Measurements from ENCODE around the gene RHEBL1.

RHEBL1 gene

DNA sequence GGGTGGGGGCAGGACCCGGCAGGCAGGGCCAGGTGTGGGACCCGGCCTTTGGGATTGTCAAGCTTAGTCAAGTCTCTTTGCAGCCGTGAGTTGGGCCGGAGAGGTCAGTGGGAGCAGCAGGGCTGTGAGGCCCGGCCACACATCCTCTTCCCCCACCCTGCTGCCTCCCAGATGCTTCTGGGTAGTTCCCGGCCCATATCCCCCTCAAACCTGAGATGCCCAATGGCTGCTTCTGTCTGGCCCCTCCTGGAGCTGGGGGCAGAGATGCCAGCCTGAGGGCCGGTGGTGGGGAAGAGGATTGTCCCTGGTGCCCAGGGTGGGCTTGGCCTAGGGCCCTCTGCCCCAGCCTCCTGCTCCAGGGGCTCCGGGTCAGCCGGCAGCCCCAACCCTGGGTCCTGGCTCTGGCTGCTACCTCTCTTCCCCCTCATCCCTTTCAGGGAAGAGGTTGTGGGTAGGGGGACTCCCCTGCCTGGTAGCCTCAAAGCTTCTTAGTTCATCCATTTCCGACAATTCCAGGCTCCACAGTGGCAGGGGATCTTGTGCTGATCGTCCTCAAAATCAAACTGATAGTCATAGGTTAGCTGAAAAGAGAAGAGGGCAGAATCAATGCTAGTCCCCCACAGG lies 48.4 kb downstream of the RHEBL1 start:
- Histone ChIP-seq H3K9ac (ENCODE audit: low read length in 5 of 5) (no peak overlapping the region), H3K27ac (ENCODE audit: low read depth, low read length) (no peak overlapping the region), H3K4me3 (ENCODE audit: low read depth in 1 of 5, low read length in 5 of 5) (no peak overlapping the region), H3K36me3 (ENCODE audit: control insufficient read depth in 5 of 5, insufficient read depth in 5 of 5, low read length in 5 of 5) (peaks cover 9 to 58% (median 52%) of the 10 kb centered on the region in 5 donors), H3K9me3 (ENCODE audit: control insufficient read depth in 5 of 5, low read length in 5 of 5) (no peaks in the 10 kb centered on the region), H3K27me3 (ENCODE audit: control insufficient read depth in 5 of 5, insufficient read depth in 4 of 5, low read length in 5 of 5) (no peaks in the 10 kb centered on the region), H3K4me1 (ENCODE audit: control insufficient read depth in 5 of 5, insufficient read depth in 5 of 5, low read length in 5 of 5) (peaks cover 0 to 21% (median 18%) of the 10 kb centered on the region in 5 donors)

DNA sequence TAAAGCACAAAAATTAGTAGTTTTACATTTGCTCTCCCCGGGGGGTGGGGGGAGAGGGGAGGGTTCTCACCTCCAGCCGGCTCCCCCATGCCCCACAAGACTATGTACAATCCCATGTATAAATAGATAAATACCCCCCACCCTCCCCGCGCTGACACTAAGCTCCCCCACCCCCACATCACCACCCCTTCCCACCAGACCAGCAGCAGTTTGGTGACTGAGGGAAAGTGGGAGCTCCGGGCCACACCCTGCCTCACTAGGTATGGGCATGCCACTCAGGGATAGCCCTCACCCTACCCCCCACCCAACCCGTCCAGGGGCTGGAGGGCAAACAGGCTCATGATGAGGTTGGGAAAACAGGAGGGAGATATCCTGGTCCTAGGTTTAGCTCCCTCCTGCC lies 49.3 kb downstream of the RHEBL1 start:
- H3K4me3 ChIP-seq (ENCODE audit: low read depth in 1 of 5, low read length in 5 of 5): no peak overlapping the region
- no peak overlapping the region for H3K9ac ChIP-seq (ENCODE audit: low read length in 5 of 5)
- peaks cover 5 to 49% (median 43%) of the 10 kb centered on the region in 5 donors for H3K36me3 ChIP-seq (ENCODE audit: control insufficient read depth in 5 of 5, insufficient read depth in 5 of 5, low read length in 5 of 5)
- no peaks in the 10 kb centered on the region for H3K27me3 ChIP-seq (ENCODE audit: control insufficient read depth in 5 of 5, insufficient read depth in 4 of 5, low read length in 5 of 5)
- H3K9me3 ChIP-seq (ENCODE audit: control insufficient read depth in 5 of 5, low read length in 5 of 5): no peaks in the 10 kb centered on the region
- peaks cover 0 to 21% (median 18%) of the 10 kb centered on the region in 5 donors for H3K4me1 ChIP-seq (ENCODE audit: control insufficient read depth in 5 of 5, insufficient read depth in 5 of 5, low read length in 5 of 5)
- no peak overlapping the region for H3K27ac ChIP-seq (ENCODE audit: low read depth, low read length)

DNA sequence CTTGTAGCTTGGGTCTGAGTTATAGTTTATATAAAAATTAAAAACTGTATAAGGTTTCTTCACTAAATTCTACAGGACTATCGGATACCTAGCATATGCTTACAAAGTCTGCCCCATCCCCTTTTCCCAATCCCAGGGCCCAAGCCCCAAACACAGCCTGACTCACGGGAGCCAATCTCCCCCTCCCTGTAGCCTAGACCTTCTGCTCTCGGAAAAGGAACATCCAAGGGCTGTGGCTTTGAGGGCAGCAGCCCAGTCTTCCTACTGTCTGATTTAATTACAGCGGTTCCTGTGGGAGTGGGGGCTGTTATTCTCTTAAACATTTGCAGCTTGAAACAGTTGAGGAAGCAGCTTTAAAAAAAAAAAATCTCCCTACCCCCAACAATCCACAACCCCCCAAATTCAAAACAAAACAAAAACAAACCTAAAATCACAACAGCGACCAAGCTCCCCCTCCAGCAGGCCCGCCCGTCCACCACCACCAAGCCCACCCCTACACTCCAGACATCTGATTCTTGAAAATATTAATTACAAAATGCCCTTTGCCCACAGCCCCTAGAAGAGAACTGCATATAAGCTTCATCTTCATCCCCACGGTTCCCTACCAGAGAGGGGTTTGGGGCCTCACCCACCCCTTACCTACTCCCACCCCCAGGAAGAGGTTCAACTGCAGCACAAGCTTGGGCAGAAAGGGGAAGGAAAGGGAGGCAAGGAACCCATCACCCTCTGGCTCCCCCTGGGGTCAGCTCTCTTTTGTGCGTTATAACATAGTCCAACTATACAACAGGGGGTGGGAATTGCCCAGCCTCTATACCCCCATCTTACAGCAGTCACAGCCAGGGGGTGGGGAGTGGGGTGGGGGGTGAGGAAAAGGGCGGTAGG lies 50.1 kb downstream of the RHEBL1 start:
- Histone ChIP-seq H3K27me3 (ENCODE audit: control insufficient read depth in 5 of 5, insufficient read depth in 4 of 5, low read length in 5 of 5) (no peaks in the 10 kb centered on the region), H3K27ac (ENCODE audit: low read depth, low read length) (peak overlapping the region; percentile 89), H3K4me1 (ENCODE audit: control insufficient read depth in 5 of 5, insufficient read depth in 5 of 5, low read length in 5 of 5) (peaks cover 0 to 21% (median 18%) of the 10 kb centered on the region in 5 donors), H3K9me3 (ENCODE audit: control insufficient read depth in 5 of 5, low read length in 5 of 5) (no peaks in the 10 kb centered on the region), H3K9ac (ENCODE audit: low read length in 5 of 5) (peak overlapping the region in 3 of 5 donors; percentile 22 to 53 (median 37)), H3K4me3 (ENCODE audit: low read depth in 1 of 5, low read length in 5 of 5) (peak overlapping the region in 2 of 5 donors; percentile 68 to 98), H3K36me3 (ENCODE audit: control insufficient read depth in 5 of 5, insufficient read depth in 5 of 5, low read length in 5 of 5) (peaks cover 0 to 41% (median 36%) of the 10 kb centered on the region in 5 donors)

DNA sequence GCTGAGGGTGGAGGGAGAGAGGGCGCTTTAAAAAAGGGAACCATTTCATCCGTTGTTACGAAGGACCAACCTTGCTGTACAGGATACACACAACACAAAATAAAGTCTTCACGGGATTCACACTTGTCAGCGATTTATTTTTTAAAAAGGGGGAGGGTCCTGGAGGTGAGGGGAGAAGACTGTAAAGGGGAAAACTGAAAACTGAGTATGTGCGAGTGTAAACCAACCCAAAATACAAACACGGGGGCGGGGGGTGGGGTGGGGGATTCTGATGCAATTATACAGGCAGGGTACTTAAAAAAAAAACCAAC lies 50.7 kb downstream of the RHEBL1 start:
- Histone ChIP-seq H3K4me1 (ENCODE audit: control insufficient read depth in 5 of 5, insufficient read depth in 5 of 5, low read length in 5 of 5) (peaks cover 0 to 21% (median 18%) of the 10 kb centered on the region in 5 donors), H3K27ac (ENCODE audit: low read depth, low read length) (peak overlapping the region; percentile 89), H3K27me3 (ENCODE audit: control insufficient read depth in 5 of 5, insufficient read depth in 4 of 5, low read length in 5 of 5) (no peaks in the 10 kb centered on the region), H3K9me3 (ENCODE audit: control insufficient read depth in 5 of 5, low read length in 5 of 5) (no peaks in the 10 kb centered on the region), H3K36me3 (ENCODE audit: control insufficient read depth in 5 of 5, insufficient read depth in 5 of 5, low read length in 5 of 5) (peaks cover 0 to 35% (median 30%) of the 10 kb centered on the region in 5 donors), H3K9ac (ENCODE audit: low read length in 5 of 5) (peak overlapping the region; percentile 2 to 84 (median 71)), H3K4me3 (ENCODE audit: low read depth in 1 of 5, low read length in 5 of 5) (peak overlapping the region; percentile 68 to 98 (median 78))

DNA sequence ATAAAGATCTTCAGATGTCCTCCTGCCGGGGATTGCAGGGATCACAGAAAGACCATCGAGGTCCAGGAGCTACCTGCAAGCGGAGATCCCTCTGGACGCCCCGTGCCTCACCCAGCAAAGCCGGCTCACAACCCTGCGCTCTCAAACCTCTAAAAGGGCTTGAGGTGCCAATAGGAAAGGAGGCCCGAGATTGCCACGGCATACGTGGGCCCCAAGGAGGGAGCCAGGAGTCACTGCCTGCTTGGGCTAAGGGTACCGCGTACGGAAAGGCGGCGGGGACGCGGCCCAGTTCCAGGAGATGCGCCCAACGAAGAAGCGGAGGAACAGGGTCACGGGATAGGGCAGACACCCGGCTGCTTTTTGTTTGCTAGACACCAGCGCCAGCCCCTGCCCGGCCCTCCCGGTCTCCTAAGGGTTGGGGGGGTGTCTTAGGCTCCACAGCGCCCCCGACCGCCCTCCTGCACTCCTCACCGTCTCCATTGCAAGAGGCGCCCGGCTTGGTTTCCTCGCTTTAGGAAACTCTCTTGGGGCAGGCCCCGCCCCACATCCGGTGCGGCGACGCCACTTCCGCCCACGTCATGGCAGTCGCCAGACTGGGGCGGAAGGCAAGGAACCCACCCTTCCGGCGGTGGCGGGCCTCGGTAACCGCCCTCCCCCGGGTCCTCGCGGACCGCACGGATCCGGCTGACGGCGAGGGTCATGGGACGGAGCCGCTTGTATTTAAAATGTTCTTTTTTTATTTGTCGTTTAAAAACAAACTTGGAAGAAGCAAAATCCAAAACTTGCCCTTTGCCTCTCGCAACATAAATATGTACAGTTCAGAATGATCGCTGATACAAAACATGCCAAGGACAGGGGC lies 51.3 kb downstream of the RHEBL1 start, which contains the start of gene PRKAG1:
Gene PRKAG1, minus strand, starts transcription at position 516 of the 859 bp plus-strand sequence. Its CDS starts 36 bp downstream, at position 480.
- Histone ChIP-seq H3K27ac (ENCODE audit: low read depth, low read length) (peak within 1 kb of the TSS; percentile 89), H3K27me3 (ENCODE audit: control insufficient read depth in 5 of 5, insufficient read depth in 4 of 5, low read length in 5 of 5) (no peaks in the 10 kb centered on the region), H3K4me1 (ENCODE audit: control insufficient read depth in 5 of 5, insufficient read depth in 5 of 5, low read length in 5 of 5) (peaks cover 0 to 21% (median 18%) of the 10 kb centered on the region in 5 donors), H3K9ac (ENCODE audit: low read length in 5 of 5) (peak within 1 kb of the TSS; percentile 48 to 97 (median 84)), H3K4me3 (ENCODE audit: low read depth in 1 of 5, low read length in 5 of 5) (peak within 1 kb of the TSS; percentile 75 to 98 (median 91)), H3K36me3 (ENCODE audit: control insufficient read depth in 5 of 5, insufficient read depth in 5 of 5, low read length in 5 of 5) (peaks cover 0 to 29% (median 26%) of the 10 kb centered on the region in 5 donors), H3K9me3 (ENCODE audit: control insufficient read depth in 5 of 5, low read length in 5 of 5) (no peaks in the 10 kb centered on the region)

DNA sequence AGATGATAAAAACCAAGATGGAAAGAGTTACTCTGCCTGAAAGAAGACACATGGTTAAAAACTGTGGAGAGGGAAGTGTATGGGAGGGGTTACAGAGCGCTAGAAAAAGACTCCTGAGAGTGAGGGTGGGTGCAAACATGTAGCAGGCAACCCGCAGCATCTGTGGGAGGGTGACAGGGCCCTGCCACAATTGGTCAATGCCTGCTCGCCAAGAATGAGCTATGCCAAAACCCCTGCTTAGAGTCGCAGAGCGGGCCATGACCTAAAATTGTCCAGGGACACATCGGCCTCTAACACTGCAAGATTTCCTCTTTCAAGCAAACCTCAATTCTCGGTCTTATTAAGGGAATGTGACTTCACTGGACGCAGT lies 51.9 kb downstream of the RHEBL1 start:
- no peaks in the 10 kb centered on the region for H3K9me3 ChIP-seq (ENCODE audit: control insufficient read depth in 5 of 5, low read length in 5 of 5)

DNA sequence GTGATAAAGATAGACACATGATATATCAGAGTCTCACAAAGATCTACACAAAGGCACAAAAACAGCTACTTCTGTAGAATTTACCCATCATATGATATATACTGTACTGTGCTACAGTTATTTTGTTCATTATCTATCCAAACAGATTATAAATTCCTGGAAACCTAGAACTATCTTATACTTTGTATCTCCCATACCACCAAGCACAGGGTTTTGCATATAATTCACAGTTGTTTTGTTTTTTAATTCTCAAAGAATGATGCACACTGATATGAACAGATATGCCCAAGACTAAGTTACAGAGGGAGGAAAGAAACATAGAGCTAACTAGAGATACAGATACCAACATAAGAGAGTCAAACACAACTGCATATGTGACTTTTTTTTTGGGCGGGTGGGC lies 54.6 kb downstream of the RHEBL1 start:
- H3K27ac ChIP-seq (ENCODE audit: low read depth, low read length): no peak overlapping the region
- H3K27me3 ChIP-seq (ENCODE audit: control insufficient read depth in 5 of 5, insufficient read depth in 4 of 5, low read length in 5 of 5): no peaks in the 10 kb centered on the region
- H3K36me3 ChIP-seq (ENCODE audit: control insufficient read depth in 5 of 5, insufficient read depth in 5 of 5, low read length in 5 of 5): peaks cover 5 to 27% (median 24%) of the 10 kb centered on the region in 5 donors
- H3K4me3 ChIP-seq (ENCODE audit: low read depth in 1 of 5, low read length in 5 of 5): no peak overlapping the region
- H3K9me3 ChIP-seq (ENCODE audit: control insufficient read depth in 5 of 5, low read length in 5 of 5): no peaks in the 10 kb centered on the region
- H3K9ac ChIP-seq (ENCODE audit: low read length in 5 of 5): no peak overlapping the region
- peaks cover 0 to 21% (median 18%) of the 10 kb centered on the region in 5 donors for H3K4me1 ChIP-seq (ENCODE audit: control insufficient read depth in 5 of 5, insufficient read depth in 5 of 5, low read length in 5 of 5)

More for the DNA sequence above, 51.9 kb downstream of the RHEBL1 start:
- Histone ChIP-seq H3K9ac (ENCODE audit: low read length in 5 of 5) (peak overlapping the region; percentile 48 to 97 (median 84)), H3K36me3 (ENCODE audit: control insufficient read depth in 5 of 5, insufficient read depth in 5 of 5, low read length in 5 of 5) (peaks cover under 1 to 24% (median 21%) of the 10 kb centered on the region in 5 donors), H3K4me3 (ENCODE audit: low read depth in 1 of 5, low read length in 5 of 5) (peak overlapping the region; percentile 75 to 98 (median 91)), H3K27me3 (ENCODE audit: control insufficient read depth in 5 of 5, insufficient read depth in 4 of 5, low read length in 5 of 5) (no peaks in the 10 kb centered on the region), H3K27ac (ENCODE audit: low read depth, low read length) (peak overlapping the region; percentile 89), H3K4me1 (ENCODE audit: control insufficient read depth in 5 of 5, insufficient read depth in 5 of 5, low read length in 5 of 5) (peaks cover 0 to 21% (median 18%) of the 10 kb centered on the region in 5 donors)

Measured in subcutaneous abdominal adipose tissue (tissue), 5 donors.